Measurements from ENCODE around the gene GATA5. TPM values are rescaled to one million over a fixed set of nuclear protein-coding genes. Genes with fewer than 3 reads are reported as not detected.

GATA5 gene
- polyA plus RNA-seq, 4 donors: 6.9 to 7.6 (median 7.3) TPM

DNA sequence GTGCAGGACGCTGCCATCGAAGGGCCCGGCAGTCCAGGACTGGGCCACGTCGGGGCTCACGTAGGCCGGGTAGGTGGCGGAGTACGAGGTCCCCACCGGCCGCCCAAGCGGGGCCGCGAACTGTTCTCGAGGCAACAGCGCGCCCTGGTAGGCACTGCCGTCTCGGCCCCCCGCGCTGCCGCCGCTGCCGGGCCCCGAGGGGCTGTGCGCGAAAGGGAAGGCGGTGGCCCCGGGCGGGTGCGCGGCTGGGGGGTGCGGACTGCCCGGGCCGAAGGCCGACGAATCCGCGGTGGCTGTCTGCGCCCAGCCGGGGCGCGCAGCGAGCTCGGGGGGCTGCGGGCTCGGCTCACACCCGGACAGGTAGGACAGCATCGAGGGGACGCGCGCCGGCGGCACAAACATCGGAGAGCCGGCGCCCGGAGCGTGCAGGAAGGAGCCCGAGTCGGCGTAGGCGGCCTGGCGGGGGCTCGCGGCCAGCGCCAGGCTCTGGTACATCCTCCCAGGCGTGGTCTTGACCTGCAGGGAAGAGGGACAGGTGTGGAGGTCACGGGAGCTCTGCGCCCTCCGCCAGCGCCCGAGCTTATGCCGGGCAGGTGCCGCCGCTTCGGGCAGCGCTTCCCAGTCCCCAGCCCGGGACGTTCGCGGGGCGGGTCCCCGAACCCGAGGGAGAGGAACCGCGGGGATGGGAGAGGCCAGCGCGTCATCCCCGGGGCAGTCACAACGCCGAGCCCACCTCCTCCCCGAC lies 596 bp downstream of the GATA5 start:
- no peak for DNase-seq (ENCODE audit: low read depth in 4 of 4, low spot score in 3 of 4)

DNA sequence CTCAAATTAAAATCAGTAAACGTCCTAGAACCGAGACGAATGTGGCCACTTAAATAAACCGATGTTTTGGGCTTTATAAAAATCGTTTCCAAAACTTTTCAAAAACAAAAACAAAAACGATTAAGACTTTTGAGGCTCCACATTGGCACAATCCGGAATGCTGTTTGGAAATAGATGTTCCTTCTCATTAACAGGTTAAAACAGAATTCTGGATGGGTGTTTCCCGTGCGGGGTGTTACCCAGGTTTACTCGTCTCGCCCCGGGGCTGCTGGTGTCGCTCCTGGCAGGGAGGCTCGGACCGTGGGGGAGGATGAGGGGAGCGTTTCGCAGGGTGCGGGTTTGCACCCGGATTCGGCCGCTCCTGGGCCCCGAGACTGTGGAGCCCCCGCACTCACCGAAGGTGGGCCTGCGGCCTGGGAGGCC lies 1.2 kb downstream of the GATA5 start:
- DNase-seq (ENCODE audit: low read depth in 4 of 4, low spot score in 3 of 4): no peak

DNA sequence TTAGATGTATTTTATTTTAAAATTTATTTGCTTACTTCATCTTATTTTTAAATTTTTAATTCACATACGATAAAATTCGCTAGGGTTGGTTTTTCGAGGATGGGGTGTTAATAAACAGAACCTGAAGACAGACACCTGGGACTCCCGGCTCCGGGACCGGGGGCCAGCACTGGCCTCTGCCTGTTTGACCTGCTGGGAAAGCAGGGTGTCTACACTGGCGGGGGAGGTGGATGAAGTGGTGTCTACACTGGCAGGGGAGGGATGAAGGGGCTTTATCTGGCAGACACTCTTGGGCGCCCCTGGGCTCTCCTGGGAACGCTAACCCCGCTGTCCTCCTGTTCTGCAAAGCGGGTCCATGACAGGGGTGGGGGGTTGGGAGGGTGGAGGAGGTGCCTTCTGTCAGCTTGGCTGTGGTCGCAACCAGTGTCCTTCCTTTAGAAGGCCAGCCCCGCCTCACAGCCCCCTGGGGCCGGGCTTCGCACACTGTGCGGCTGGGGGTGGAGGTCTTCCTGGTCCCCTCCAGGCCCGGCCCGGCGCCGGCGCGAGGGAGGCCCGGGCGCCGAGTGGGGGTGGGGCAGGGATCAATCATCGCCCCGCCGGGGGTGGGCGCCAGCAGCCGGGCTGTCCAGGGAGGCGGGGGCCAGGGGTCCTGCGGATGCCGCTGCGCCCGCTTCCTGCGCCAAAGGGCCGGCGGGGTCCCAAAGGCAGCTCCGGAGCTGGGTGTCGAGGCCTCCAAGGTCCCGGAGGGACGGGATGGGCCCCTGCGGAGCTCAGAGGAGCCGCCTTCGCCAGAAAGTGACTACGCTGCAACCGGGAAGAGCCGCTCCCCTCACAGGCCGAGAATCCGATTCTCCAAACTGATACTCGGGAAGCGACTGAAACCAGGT lies 1.8 kb downstream of the GATA5 start:
- DNase-seq (ENCODE audit: low read depth in 4 of 4, low spot score in 3 of 4): no peak

DNA sequence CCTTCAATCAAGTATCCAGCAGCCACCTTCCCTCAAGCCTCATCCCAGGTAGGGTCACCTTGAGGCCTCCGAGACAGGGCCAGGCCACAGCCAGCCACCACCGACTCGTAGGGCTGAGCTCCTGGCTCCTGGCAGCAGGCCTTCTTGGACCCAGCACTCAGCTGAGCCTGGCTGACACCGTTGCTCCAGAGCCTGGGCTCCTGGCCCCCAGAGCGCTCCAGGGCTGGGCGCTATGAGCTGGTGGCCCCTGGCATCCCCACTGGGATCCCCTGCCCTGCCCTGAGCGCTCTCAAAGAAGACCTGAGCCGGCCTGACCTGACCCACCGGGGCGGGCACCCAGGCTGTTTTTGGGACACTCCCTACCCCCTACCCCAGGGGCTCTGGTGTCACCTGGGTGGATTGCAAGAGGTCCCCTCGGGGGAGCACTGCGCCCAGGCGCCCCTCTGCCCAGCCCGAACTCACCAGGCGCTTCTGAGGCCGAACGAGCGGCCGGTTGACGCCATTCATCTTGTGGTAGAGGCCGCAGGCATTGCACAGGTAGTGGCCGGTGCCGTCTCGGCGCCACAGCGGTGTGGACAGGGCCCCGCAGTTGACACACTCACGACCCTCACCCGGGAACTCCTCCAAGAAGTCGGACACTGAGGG lies 2.7 kb downstream of the GATA5 start:
- no peak for DNase-seq (ENCODE audit: low read depth in 4 of 4, low spot score in 3 of 4)

DNA sequence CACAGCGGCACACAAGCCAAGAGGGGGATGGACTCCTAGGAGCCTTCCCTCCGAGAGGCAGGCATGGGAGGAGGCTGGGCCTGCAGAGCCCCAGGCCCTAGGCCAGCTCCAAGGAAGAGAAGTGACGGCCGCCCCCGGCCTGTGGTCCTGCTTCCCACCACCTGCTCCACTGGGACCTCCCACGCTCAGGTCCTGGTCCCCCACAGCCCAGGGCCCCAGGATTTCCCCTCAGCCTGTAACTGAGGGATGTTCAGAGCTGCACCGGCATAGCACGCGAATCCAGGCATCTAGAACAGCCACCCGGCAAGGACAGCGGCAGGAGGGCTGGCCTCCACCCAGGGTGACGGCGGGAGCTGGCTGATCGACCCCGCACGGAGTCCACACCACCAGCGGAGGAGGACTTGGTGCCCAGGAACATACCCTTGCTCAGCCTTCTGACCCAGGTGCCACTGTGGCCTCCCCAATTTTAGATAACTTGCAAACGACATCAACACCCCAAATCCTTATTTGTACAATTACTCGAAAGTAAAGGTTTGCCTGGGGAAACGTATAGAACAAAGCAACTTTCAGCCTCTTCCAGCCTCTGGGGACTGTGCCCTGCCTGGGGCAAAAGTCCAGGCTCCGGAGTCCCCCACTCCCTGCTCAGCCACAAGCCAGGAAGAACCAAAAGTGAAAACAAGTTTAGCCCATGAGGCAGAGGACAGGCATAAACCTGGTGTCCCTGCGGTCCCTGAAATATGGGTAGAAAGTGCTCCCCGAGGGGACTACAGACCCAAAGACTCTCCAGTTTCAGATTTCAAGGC lies 3.5 kb downstream of the GATA5 start:
- no peak for DNase-seq (ENCODE audit: low read depth in 4 of 4, low spot score in 3 of 4)

DNA sequence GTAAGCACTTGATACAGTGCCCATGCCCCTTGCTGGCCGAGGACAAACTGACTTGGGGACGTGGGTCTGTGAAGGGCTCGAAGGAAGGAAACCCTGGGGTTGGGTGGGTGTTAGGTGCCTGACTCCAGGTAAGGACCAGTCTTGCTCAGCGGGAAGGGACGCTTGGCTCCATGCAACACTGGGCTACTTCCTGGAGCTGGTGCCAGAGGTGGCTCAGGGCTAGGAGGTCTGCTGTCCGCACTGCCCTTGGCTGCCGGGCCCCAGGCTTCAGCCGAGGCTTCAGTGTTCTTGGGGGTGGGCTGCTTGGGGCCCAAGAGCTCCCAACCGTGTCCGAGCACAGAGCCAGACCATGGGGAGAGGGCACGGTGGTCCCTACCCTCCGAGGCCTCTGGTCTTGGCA lies 5.3 kb downstream of the GATA5 start:
- DNase-seq (ENCODE audit: low read depth in 4 of 4, low spot score in 3 of 4): no peak

DNA sequence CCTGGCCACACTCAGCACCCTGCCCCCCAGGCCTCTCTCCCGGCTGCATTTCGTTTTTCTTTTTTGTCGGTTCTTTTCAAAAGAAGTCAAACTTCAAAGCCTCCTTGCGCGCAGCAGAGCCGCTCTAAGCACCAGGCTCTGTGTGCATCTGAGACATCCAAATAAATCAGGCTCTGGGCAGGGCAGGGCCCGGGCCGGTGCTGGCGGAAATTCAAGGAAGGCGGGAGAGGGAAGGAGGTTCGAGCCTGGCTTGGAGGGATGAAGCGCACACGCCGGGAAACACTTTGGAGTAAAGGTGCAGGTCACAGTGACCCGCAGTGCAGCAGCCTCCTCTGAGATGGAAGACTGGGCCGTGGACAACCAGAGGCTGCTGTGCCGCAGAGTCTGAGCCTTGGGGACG lies 5.8 kb downstream of the GATA5 start:
- DNase-seq (ENCODE audit: low read depth in 4 of 4, low spot score in 3 of 4): no peak

DNA sequence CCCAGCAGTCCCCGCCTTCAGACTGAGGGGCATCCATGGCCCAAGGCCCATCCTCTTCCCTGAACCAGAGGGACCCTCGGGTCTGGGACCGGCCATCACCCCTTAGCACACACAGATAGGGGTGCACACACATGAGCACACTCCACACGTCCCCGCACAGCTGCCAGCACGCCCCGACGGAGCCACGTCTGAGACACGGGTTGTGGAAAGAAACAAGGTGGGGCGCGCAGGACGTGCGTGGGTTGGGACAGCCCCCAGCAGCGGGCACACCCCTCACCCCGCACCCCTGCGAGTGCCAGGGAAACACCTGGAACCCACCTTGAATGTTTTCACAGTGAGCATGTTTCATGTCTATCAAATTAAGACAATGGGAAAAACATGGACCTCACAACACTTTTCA lies 6.4 kb downstream of the GATA5 start:
- DNase-seq (ENCODE audit: low read depth in 4 of 4, low spot score in 3 of 4): no peak

DNA sequence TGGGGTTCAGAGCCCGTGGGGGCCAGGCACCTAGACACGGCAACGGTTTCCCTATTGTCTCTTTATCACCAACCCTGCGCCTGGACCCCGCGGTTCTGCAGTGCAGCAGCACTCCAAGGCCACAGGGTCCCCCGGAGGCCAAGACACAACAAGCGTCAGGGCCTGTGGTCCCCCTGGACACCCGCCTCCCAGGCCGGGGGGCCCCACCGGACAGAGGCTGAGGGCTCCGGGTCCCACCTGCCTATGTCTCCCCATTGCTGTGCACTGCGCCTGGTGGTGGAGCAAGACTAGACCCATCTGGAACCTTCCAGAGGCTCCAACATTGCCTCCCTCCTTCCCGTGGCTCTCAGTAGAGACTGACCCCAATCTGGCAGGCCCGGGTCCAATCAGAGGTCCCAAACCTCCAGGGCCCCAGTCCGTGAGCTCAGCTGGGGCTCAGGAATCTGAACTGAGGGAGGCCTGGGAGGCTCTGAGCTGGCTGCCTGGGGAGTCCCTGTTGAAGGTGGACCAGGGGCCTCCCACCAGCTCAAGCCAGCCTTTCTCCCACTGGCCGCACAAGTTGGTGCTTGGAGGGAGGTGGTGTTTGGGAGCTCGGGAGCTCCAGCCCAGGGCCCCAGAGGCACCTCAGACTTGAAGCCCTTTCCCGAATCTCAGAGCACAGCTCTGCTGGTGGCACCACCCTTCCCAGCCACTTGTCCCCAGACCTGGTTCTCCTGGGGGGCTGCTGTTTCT lies 8.8 kb downstream of the GATA5 start:
- no peak for DNase-seq (ENCODE audit: low read depth in 4 of 4, low spot score in 3 of 4)

DNA sequence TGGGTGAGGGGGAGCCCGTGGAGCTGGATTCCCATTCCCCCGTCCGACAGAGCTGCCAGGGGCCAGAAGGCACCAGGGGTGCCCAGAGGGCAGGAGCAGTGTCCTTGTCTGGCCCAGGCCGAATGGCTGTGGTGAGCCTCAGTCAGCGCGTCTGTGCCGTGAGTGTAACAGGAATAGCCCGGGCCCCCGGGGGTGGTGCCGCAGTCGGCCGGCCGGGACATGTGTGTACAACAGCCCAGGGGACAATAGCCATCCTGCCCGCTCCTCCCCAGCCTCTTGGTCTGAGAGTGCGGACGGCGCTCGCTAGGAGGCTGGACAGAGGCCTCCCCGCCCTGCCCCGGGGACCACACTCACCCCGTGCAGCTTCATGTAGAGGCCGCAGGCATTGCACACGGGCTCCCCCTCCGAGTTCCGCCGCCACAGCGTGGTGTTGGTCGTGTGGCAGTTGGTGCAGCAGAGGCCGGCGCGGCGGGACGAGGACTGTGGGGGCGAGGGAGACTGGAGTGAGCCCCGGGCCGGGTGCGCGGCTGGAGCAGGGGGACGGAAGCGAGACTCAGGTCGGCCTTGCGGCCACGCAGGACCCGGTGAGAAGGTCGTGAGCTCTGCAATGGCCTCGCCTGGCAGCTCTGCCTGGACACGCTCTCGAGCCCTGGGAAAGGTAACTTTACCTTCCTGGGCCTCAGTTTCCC lies 9.6 kb downstream of the GATA5 start:
- no peak for DNase-seq (ENCODE audit: low read depth in 4 of 4, low spot score in 3 of 4)

DNA sequence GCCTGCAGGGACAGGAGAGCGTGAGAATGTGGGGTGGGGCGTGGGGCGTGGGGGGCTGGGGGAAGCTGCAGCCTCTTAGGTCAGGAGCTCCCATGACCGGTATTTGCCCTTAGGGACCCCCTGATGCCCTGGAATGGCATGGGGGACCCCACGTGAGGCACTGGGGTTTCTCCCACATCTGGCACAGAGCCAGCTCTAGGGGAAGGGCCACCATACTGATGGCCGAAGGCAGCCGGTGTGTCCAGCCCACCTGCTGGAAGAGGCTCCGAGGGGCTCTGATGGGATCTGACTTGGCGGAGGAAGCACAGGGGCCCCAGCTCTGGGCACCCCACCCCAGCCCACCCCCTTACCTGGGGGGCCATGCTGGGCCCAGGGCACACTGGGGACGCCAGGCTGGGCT lies 10.8 kb downstream of the GATA5 start:
- DNase-seq (ENCODE audit: low read depth in 4 of 4, low spot score in 3 of 4): no peak

DNA sequence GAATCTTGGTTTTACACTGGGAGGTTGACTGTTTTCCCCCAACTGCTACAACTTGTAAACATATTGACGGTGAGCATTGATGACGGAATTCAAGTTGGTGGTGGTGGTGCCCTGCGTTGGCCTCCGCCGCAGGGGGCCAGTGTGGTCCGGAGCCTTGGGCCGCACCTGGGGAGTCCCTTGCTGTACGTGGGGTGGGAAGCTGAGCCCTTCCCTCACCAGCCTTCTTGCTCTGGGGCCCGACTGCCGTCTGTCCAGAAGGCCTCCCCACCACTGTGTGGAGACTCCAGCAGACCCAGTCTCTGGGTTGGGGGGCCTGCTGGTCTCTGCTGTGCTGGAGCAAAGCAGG lies 11.4 kb downstream of the GATA5 start:
- DNase-seq (ENCODE audit: low read depth in 4 of 4, low spot score in 3 of 4): no peak

DNA sequence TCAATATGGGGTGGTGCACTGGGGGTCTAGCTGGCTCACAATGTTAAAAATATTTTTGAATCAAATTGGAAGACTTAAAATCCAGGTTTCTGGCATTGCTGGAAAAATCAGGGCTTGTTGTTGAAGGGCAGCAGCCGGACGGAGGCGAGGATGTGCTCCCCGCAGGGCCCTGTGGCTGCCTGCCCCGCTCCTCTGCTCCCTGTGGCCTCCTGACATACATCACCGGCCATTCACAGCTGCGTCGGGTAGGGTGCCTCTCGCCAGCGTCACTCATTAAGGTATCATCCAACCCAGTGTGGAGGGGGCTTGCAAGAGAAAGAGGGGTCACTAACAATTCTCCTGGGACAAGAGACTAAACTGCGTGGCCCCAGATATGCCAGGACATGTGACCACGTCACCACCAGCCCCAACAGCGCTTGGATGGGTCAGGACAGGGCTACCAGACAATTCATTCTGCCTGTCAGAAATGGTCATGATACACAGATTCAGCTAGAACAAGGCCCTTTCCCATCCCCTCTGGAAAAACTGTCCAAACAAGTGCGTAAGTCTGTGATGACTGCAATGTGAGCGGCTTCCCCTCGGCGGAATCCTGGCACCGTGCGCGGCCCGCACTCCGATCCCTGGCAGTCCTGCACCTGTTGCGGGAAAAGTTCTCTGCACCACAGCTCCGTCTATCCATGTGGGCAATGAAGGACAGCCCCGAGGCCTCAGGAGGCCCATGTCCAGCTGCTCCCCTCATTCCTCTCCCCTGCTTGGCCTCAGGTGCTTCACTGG lies 12.0 kb downstream of the GATA5 start:
- DNase-seq (ENCODE audit: low read depth in 4 of 4, low spot score in 3 of 4): no peak

DNA sequence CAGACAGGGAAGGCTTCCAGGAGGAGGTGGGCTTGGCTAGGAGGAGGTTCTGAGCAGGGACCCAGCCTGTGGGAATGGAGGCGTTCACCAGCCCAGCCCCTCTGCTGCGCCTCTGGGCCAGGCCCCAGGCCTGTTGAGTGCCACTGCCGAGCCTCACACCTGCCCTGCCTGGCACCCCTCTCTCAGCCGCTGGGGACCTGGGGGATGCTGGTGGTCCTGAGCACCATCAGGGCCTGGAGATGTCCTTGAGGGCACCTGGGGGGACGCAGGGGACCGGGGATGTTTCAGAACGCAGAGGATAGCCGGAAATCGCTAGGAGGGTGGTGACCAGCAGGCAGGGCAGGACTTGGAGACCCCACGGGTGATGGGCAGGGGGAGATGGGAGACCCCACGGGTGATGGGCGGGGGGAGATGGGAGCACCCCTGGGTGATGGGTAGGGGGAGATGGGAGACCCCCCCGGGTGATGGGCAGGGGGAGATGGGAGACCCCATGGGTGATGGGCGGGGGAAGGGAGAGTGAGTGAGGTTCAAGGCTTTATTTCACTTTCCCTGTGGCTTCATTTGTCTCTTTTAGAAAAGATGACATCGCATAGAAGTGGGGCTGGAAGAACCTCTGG lies 12.7 kb downstream of the GATA5 start:
- no peak for DNase-seq (ENCODE audit: low read depth in 4 of 4, low spot score in 3 of 4)

DNA sequence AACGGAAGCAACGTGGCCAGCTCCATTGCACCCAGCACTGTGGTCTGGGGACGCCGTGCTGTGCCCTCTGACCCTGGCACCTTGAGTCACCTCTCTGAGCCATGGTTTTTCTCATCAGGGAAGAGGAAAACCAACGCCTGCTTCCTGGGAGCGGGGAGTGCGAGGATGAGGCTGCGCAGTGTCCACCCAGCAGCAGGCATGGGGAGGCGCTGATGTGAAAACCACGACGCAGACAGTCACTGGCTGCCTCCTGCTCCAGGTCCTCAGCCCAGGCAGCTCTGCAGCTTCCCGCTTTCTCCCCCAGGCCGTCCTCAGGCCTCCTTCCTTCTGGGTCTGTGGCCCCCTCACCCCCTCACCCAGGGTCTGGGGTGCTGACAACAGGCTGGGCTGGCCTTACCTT lies 14.0 kb downstream of the GATA5 start:
- no peak for DNase-seq (ENCODE audit: low read depth in 4 of 4, low spot score in 3 of 4)

DNA sequence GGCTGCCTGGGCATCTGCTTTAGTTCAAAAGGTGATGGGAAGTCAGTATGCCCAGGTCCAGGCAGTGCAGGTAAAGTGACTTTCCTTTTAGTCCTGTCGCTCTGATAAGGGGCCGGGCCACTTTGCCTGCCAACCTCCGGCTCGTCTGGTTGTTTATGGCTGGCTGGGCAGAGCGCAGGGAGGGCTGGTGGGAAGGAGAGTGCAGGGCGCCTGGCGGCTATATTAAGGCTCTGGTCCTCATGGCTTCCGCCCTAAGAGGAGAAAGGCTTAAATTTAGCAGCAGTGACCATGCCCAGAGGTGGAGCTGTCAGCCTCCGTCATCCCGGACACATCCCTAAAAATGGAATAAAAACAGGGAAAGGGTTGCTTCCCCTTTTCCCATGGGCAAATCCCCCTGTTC lies 14.6 kb downstream of the GATA5 start:
- no peak for DNase-seq (ENCODE audit: low read depth in 4 of 4, low spot score in 3 of 4)

DNA sequence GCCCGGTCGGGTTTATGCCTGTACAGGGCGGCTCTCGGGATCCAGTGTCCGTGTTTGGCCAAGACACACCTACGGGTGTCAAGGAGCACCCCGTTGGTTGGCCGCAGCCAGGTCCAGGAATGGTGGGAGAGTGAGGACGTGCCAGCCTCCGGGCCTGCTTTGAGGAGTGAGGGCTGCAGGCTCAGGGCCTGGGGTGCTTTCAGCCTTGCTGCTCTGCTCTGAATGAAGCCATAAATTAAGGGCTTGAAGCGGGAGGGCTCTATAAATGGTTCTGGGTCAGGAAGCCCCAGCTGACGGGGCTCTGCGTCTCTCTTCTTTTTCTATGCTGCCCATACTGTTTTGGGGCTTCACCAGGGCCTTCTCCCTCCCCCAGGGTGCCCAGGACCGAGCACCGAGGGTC lies 15.1 kb downstream of the GATA5 start:
- DNase-seq (ENCODE audit: low read depth in 4 of 4, low spot score in 3 of 4): no peak

DNA sequence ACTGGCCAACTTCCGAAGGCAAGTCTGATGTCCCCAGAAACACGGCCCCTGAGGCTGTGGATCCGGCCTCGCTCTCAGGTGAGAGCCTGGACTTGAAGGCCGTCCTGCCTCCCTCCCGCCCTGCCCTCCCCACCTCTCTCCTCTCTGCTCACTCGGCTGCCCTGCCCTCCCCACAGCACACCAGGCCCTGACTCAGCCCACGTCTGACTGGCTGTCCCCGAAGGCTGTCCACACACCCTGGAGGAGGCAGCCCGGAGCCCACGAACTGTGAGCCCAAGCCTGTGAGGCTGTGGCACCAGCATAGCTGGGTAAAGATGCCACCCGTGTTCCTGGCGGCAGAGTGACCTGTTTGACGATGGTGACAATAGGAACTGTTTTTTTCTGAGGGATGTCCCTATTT lies 16.3 kb downstream of the GATA5 start:
- no peak for DNase-seq (ENCODE audit: low read depth in 4 of 4, low spot score in 3 of 4)

All from right renal pelvis (tissue), 4 donors.